GM18517 (cell line): Measurements from ENCODE around the gene CGB3.
"Not testable (repeated sequence)": the region's sequence is repeated elsewhere in the genome, so short reads cannot be mapped to it uniquely, and the experiment has no call there.

Experiments used
- ATAC-seq: cut with Tn5 transposase; IDR thresholded peaks from one replicate; pipeline ENCODE4 v1.9.1; 2021; ENCODE audit warnings: mild to moderate bottlenecking, moderate library complexity; ENCODE audit not compliant: unreplicated experiment

The CGB3 gene

GRCh38 chr19:49042666-49043065, 18.5 kb upstream of the CGB3 start:
- not testable (repeated sequence) for ATAC-seq

- ATAC-seq = no peak
Observed at GRCh38 chr19:49042177-49042576, 18.0 kb upstream of the CGB3 start.

- ATAC-seq = not testable (repeated sequence)
Observed at GRCh38 chr19:49039736-49040135, 15.6 kb upstream of the CGB3 start.

GRCh38 chr19:49038557-49039276, 14.6 kb upstream of the CGB3 start:
- not testable (repeated sequence) for ATAC-seq

- not testable (repeated sequence) for ATAC-seq
Observed at GRCh38 chr19:49038111-49038510, 14.0 kb upstream of the CGB3 start.

GRCh38 chr19:49036815-49037214, 12.7 kb upstream of the CGB3 start, which contains the start of gene CGB1:
Gene CGB1 (minus strand): TSS chr19:49036895. CDS start chr19:49036711, 184 bp downstream.
- ATAC-seq = not testable (repeated sequence)

GRCh38 chr19:49031642-49032301, 7.6 kb upstream of the CGB3 start, which contains the start of gene CGB2:
Gene CGB2 (plus strand): TSS chr19:49031890. CDS start chr19:49032096, 206 bp downstream.
- ATAC-seq = not testable (repeated sequence)

- not testable (repeated sequence) for ATAC-seq
Observed at GRCh38 chr19:49030323-49030722, 6.2 kb upstream of the CGB3 start.

- ATAC-seq = not testable (repeated sequence)
Observed at GRCh38 chr19:49029749-49030148, 5.6 kb upstream of the CGB3 start.

- not testable (repeated sequence) for ATAC-seq
Observed at GRCh38 chr19:49028686-49029085, 4.6 kb upstream of the CGB3 start.

GRCh38 chr19:49025599-49025998, 1.5 kb upstream of the CGB3 start:
- not testable (repeated sequence) for ATAC-seq

- not testable (repeated sequence) for ATAC-seq
Observed at GRCh38 chr19:49025088-49025487, 955 bp upstream of the CGB3 start.

GRCh38 chr19:49022116-49022515, 2.0 kb downstream of the CGB3 start:
- no peak for ATAC-seq

- no peak for ATAC-seq
Observed at GRCh38 chr19:49020931-49021895, 2.9 kb downstream of the CGB3 start.

- no peak for ATAC-seq
Observed at GRCh38 chr19:49020342-49020741, 3.8 kb downstream of the CGB3 start.

GRCh38 chr19:49019242-49019932, 4.7 kb downstream of the CGB3 start:
- no peak for ATAC-seq

- ATAC-seq = not testable (repeated sequence)
Observed at GRCh38 chr19:49018388-49019241, 5.5 kb downstream of the CGB3 start.

GRCh38 chr19:49017666-49018351, 6.3 kb downstream of the CGB3 start:
- ATAC-seq = no peak
